GM18861 (cell line): ENCODE data around the gene TMIGD3.
"Not testable (repeated sequence)": the region's sequence is repeated elsewhere in the genome, so short reads cannot be mapped to it uniquely, and the experiment has no call there.

Source experiments
- ATAC-seq: cut with Tn5 transposase; IDR thresholded peaks from one replicate; pipeline ENCODE4 v1.9.1; 2021; ENCODE audit not compliant: unreplicated experiment

The TMIGD3 gene

DNA sequence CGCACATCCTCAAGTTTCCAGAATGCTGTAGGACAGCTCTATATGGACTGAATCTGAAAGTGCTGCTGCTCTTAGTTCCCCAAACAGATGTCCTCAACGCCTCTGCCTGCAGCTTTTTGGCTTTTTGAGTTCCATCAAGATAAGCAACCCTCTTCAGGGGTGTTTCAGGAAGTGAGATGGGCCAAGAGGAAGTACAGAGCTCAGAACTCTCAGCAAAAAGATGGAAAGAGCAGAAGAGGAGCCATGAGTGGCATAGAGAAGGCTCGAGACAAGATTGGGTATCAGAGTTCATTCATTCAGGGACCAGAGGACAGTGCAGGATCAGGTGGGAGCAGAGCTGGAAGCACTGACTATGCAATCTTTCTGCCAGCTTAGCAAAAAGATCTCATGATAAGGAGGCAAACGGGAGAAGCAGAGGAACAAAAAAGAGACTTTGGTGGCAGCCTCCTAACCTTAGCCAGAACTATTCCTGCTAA lies at the start of gene TMIGD3, which contains the start of gene ADORA3:
Gene TMIGD3 (minus strand): TSS at position 49 of the 476 bp plus-strand sequence. CDS start 279 bp downstream, outside the sequence.
Gene ADORA3 (minus strand): TSS at position 49 of the 476 bp plus-strand sequence. CDS start 279 bp downstream, outside the sequence.
- ATAC-seq: no peak

DNA sequence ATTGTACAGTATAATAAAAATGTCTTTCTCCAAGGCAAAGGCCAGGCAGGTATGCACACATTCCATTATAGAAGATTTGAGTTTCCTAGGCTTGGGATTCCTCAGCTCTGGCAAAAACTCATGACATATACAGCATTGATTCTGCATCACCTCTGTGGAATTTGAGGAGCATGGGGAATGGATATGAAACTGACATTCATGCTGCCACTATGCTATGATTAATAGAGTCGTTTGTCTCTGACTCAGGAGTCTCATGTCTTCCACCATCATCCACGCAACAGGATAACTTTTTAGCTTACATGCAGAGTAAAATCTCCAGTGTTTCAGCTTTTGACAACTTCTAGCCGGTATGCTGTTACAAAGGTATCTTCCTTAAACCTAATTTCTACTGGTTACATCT lies 49.8 kb upstream of the TMIGD3 start:
- ATAC-seq: no peak

DNA sequence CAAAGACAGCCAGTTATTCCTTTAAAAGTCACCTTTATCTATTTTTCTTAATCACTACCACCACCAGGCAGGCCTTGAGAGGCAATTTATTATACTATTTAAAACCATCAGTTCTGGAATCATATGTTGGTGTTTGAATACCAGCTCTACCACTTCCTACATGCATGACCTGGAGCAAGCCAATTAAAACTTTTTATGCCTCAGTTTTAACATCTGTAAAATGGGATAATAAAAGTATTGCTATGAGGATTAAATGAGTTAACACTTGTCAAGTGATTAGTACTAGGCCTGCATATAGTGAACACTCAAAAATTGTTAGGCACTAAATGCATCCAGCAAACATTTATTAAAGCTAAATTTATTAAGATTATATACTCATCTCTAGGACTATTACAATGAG lies 49.2 kb upstream of the TMIGD3 start:
- no peak for ATAC-seq

DNA sequence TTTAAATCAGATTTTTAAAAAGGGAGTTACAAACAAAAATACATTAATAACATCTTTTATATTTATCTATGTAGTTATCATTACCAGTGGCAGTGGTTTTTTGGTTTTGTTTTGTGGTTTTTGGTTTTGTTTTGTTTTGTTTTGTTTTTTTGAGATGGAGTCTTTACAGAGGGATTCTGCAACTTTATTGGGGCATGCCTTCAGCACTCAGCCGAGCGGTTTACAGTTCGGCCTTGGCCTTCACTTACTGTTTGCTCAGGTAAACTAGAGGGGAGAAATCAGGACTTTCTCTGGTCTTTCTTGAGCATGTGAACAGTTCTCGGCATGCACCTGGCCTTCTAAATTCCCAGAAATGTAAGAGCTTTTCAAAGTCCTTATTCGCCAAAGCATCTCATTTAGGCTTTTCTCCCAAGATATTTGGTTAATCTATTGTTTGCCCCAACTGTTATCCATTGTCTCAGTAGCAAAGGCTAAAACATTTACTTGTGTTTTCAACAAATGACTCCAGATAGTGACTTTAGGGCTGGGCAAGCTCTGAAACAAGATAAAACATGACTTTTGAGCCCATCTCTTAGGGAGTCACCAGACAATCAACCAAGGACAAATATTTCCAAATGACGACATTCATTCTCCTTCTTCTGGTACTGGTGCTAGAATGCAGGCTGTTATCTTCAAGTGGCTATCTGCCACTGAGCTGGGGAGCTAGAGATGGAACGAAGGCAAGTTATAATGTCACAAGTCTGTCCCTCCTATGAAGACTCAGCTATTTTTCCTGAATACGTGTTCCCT lies 48.4 kb upstream of the TMIGD3 start:
- no peak for ATAC-seq

DNA sequence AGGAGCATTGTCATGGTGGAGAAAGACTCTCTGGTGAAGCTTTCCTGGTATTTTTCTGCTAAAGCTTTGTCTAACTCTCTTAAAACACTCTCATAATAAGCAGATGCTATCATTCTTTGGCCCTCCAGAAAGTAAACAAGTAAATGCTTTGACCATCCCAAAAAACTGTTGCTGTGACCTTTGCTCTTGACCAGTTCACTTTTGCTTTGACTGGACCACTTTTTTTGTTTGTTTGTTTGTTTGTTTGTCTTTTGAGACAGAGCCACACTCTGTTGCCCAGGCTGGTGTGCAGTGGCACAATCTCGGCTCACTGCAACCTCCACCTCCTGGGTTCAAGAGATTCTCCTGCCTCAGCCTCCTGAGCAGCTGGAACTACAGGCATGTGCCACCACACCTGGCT lies 44.4 kb upstream of the TMIGD3 start:
- ATAC-seq: not testable (repeated sequence)

DNA sequence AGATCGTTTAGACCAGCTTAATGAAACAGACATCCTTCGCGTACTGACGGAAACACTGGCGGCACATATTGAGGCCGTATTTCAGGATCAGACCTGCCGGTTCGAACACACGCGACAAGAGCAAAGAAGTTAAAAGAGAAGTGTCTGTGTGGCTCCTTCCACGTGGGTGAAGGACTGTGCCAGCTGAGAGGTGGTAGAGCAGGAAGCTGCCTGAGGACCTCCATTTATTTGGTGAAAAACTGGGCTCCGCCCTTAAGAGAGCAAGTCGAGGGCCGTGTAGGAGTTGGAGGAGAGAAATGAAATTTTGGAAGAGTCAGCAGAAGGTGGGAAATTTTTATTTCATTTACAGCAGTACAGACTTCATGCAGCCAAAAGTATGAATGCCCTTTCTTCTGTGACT lies 38.8 kb upstream of the TMIGD3 start:
- no peak for ATAC-seq

DNA sequence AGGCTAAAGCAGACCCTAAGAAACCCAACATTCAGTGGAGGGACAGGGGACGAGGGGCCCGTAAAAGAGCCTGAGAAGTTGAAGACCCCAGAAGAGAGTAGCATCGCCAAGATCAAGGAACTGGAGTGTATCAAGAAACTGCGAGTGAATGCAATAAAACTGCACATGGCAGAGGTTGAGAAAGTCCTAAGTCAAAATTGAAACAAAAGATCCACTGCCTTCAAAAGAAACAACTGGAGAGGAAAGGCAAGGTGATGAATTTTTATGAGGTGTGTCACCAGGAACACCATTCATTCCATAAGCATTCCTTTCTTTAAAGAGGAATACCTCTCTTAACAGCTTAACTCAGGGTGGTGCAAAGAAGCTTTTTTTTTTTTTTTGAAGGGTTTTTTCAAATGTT lies 38.3 kb upstream of the TMIGD3 start:
- no peak for ATAC-seq

DNA sequence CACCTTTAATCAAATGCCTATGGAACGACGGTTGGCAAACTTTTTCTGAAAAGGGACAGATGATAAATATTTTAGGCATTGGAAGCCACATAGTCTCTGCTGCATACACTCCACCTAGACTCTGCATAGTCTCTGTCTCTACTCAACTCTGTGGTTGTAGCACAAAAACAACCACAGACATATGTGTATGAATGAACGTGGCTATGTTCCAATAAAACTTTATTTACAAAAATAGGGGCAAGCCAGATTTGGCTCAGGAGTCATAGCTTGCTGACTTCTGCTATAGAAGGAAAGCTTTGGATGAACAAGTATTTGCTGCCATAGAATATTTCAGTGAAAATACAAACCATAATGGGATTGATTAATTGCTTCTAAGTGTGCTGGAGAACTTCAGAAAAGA lies 37.5 kb upstream of the TMIGD3 start:
- no peak for ATAC-seq

DNA sequence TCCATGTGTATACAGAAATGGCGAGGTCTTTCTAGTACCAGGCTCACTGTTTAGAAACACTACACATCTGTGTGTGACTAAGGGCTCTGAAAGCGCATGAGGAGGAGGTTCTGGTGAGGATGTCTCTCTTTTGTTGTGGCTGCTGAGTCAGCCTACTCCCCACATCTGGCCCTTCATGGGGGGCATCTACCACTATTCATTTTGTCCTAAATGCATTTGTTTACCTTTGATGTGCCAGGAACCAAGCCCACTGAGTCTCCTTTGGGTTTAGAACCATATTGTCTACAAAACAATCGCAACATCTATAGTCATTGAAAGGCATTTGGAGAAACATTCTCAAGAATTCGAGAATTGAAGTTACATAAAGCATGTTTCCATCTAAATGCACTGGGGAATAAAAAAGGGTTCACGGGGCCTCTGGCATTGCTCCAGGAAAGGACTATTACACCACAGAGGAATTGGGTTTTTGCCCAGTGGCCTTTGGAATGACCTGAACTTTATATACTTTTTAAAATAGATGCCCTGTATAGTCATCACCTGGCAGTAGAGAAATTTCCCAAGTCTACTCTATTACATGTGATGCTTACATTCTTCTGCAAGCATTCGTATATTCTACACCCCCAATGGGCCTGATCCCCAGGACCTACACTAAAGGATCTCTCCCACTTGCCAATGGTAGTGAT lies 35.1 kb upstream of the TMIGD3 start:
- no peak for ATAC-seq

DNA sequence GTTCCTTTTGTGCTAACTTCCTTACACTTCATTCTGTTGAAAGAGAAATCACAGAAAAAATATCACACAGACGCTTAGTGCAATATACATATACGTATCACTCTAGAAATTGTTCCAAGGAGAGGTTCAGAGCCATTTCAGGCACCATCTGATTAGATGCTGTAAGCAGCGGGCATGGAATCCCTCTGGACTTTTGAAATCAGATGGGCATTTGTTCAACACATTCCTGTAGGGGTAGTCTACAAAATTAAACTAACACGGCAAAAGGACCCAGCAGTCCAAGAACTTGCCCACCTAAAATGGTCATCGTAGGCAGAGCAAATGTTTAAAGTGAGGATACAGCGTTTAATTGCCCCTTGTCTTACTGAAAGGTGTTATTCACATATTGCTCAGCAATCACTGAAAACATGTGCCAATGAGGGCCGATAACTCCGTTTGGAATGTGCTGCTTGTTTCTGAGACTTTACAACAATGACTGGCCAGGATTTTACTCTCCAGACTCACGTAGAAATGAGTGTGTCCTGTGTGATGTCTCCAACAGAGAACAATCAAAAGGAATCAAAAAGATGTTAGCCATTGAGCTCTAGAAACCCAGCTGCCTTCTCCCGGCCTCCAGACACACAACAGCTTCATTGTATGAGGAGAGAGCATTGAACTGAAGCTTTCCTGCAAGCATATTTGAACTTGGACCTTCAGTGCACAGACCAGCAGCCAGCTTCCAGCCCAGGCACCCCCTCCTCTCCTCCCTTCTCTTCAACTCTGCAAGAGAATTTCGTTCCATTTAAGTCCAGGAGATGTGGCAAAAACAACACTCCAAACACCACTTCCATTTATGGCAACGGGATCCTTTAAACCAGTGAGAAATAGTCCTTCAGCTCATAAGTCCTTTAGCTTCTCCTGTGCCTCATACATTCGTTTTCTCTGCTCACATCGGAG lies 32.1 kb upstream of the TMIGD3 start:
- no peak for ATAC-seq

DNA sequence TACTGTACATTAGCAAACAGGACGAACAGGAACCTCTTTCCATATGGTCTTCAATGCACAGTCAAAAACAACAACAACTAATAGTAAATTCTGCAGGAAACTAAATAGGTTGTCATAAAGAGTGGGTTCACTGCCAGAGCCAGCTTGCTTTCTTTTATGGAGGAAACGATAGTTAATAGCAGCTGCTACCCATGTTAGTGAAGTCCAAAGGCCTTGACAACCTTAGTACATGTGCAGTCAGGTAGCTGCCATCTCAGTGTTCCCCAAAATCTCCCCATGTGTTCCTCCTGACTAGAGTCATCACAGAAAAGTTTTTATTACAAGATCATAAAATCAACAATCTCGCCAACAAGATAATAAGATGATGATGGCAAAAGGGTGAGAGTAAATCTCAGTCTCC lies 16.6 kb upstream of the TMIGD3 start:
- ATAC-seq: no peak

DNA sequence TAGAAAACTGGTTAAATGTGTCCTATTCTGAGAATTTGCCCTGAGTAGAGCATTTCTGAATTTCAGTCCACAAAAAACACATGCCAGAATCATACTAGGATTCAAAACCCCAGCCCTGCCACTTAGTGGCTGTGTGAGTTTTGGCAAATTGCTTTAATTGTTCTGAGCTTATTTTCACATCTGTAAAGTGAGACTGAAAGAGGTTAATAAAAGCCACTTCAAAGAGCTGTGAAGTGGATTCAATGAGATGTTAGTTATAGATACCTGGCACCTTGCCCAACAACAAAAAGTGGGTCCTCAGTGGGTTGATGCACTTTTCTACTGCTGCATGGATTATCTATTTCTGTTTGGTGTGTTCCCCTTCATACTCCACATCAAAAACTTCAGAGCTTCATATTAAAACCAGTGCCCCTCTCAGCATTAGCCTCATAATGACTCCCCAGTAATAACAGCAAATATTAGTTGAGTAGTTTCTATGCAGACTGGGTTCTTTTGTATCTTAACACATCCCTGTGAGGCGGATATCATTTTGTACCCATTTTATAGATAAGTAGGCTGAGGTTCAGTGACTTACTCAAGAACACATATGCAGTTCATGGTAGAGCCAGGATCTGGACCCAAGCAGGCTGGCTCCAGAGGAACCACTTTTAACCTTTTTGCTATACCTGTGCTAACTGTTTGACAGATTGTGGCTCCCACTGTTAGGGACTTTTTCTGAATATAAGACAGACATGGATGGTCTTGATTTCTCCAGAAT lies 14.2 kb upstream of the TMIGD3 start:
- ATAC-seq: no peak

DNA sequence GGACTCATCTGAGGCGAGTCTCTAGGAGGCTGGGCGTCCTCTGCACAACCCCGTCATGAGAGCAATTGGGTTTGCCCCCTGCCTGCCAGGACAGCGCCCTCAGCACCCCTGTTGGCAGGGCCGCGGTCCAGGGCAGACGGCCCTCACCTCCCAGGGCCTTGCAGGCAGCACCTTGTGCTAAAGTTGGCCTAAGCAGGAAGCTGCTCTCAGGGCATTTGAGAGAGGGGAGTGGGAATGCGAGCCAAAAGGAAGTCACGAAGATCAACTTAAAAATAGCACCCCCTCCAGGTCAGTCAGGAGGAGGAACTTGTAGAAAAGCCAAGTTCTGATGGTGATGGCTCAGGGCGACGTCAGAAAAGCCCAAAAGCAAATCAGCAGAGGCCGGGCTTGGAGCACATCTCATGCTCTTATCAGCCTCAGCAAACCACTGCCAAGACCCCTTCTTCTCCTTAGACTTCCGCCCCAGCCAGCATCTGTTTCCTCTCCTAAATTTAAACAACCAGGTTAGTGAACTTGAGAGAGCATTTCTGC lies 12.6 kb upstream of the TMIGD3 start:
- no peak for ATAC-seq

DNA sequence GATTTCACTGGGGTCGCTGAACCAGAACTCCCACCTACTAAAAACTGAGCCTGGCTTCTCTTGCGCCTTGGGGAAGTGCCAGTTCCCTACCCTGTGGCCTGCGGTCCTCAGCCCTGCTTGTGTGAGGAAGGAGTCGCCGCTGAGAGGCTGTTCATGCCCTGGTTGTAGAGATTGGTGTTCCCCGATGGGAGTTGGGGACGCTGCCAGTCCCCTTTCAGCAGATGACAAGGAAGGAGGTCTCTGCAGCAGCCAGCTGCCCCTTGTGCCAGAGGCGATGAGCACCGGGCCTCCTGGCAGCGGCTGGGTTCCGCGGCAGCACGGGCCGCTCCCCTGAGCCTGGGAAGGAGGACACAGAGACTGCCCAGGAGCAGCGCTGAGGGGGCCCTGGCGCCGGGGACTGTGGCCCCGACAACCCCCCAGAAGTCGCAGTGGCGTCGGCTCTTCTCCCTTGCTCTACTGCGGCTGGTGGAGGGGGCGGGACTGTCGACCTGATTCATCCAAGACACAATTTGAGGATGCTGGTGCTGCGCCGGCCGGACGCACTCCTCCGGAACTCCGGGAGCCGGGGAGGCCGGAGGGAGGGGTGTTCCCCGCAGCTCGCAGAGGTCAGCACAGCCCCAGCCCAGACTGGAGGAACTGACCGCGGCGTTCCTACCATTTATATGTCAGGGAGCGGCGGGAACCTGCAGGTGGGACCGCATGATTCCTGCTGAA lies 12.0 kb upstream of the TMIGD3 start:
- ATAC-seq: no peak

DNA sequence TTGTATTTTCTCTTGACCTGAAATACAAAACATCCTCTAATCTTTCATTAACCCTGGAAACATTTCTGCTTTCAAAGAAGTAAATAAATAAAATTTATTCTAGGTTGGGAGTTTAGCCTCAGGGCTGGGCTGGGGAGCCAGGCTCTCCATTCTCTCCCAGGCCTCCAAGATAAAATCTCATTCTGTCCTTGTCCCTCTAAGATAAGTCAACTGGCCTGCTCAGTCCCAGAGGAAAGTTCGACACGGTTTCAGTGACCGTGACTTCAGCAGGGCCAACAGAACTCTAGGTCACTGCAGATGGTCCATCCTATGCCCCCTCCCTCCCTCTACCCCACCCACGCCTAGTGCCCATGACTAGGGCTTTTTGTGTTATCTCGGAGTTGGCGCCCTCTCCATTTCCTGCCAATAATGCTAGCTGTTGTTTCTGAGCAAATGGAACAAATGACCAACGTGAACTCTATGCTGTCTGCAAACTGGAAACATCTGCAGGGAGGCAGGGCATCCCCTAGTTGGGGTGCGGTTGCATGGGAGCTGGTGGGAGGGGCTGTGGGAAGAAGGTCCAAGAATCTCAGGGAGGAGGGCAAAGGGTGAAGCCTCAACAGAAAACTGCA lies 10.1 kb upstream of the TMIGD3 start:
- ATAC-seq: no peak

DNA sequence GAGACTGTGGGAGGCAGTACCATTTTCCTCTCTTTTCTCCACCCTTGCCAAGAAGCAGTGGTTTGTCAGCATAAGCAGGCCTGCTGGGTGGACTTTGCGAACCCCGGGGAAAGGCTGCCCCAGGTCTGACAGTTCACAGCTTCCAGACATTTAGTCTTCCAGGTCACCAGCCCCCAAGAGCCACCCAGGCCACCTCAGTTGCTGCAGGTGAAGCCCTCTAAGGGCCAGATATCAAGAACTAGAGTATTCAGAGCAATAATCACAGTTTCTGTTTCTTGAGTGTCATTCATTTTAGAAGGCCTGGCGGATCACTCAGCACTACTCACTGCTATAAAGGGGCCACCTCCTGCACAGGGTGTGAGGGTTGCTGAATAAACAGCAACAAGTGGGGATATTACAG lies 9.5 kb upstream of the TMIGD3 start:
- no peak for ATAC-seq

DNA sequence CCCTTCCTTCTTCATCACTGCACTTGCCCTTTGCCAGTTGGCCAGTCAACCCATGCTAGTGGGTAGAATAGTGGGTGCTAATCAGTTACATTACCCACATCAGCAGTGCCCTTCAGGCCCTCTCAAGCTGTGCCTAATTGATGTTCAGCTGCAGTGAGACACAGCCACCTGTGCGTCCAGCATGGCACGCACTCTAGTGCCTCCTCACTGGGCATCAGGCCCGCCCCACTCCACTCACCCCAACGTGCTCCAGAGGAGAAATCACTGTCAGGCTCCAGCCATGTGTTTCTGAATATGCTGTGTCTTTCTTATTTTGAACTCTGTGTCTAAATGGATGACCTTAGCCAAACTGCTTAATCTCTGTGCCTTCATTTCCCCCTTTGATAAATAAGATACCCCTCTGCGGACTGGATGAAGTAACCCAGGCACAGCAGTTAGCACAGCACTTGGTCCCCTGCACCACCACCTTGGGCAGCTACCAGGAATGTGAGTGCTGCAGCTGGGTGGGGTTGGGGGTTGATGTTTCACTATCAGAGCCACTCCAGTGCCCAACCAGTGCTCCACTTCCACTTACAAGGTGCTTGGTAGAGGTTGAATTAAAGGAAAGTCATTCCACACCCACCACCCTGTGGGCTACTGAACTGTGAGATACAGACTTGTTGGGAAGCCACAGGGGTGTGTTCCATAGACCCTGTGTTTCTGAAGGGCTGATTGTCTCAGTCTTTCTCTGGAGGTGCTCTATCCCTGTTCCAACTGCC lies 8.9 kb upstream of the TMIGD3 start:
- ATAC-seq: no peak

DNA sequence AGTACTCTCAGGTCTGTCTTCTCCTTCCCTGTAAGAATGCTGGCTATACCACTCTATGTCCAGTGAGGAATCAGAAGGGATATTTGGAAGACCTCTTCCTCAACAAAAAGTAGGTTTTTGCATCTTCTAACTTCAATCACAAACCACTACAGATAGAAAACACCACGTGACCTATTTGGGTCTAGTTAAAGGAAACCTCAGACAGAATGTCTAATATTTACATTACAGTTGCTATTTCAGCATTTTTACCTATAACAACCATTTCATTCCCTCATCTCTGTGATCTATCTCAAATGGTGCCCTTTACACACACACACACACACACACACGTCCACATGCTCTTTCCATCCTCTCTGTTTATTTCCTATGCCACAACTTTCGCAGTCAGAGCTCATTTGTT lies 7.9 kb upstream of the TMIGD3 start:
- ATAC-seq: no peak

DNA sequence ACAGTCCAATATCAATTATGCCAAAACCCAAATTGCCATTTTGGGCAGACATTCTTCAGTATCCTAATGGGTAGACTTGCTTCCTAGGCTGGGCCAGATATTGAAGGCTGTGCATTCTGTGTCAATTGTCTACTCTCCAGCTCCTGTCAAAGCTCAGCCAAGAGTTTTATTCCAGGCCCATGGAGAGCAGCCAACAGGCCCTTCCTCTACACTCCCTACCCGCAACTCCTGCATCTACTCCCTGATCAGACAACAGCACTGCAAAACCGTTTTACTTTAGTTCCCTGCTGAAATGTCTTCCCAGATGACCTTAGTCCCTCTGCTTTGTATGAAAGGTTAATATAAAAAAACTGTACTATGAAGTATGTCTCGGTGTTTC lies 6.6 kb upstream of the TMIGD3 start:
- no peak for ATAC-seq
